Endothelial cell of umbilical vein (primary cell): ENCODE data around the gene TSHZ1. TPM values are rescaled to one million over a fixed set of nuclear protein-coding genes. Genes with fewer than 3 reads are reported as not detected.

ENCODE experiments used
- BruUV-seq: library from RNA; stranded (reverse); fragments of 400-500 nt; replicated peaks from 2 replicates; lab custom pipeline; 2021; lab: Mats Ljungman, UMichigan
- CTCF ChIA-PET: fragments of 300-600, 350-600 bp; sonication (Branson Sonifier 250); formaldehyde crosslinking; loops from one replicate; lab custom pipeline; 2021; ENCODE audit warnings: antibody characterized with exemption, inconsistent platforms; lab: Charles Lee
- POLR2A ChIA-PET: fragments of 300-600, 350-600 bp; sonication (Branson Sonifier 250); formaldehyde crosslinking; loops from one replicate; lab custom pipeline; 2021; ENCODE audit warnings: antibody characterized with exemption, inconsistent platforms; lab: Charles Lee
- DNase-seq: peaks from one replicate; pipeline ENCODE4 v3.0.0-alpha.2; 2011; ENCODE audit warnings: low read depth, low spot score
- FAIRE-seq: peaks from 2 replicates; lab custom pipeline; 2011; peaks lifted over from hg19 to GRCh38; lab: Jason Lieb, UNC
- H2AFZ ChIP-seq: 2 replicates; pipeline ENCODE4 v1.6.0; 2012; ENCODE audit warnings: low read depth, low read length, control low read depth, inconsistent platforms
- H3K27ac ChIP-seq: 2 replicates; pipeline ENCODE4 v1.5.1; 2011; ENCODE audit warnings: low read depth, mild to moderate bottlenecking, control low read depth, low read length, moderate library complexity; ENCODE audit not compliant: insufficient read depth
- H3K27me3 ChIP-seq, 2 experiments: 2 replicates each; pipeline versions ENCODE4 v1.6.0 to v1.6.1; 2011; ENCODE audit warnings: low read length in 2 of 2, mixed read lengths in 1 of 2; ENCODE audit not compliant: control insufficient read depth in 2 of 2, insufficient read depth in 2 of 2
- H3K36me3 ChIP-seq, 2 experiments: 2 replicates in 1 of 2; 3 replicates in 1 of 2; pipeline ENCODE4 v1.5.1; 2011; ENCODE audit warnings: low read length in 2 of 2, mild to moderate bottlenecking in 1 of 2, moderate library complexity in 1 of 2; ENCODE audit not compliant: control insufficient read depth in 2 of 2, insufficient read depth in 2 of 2; ENCODE audit errors: extremely low read depth in 1 of 2
- H3K4me1 ChIP-seq: 3 replicates; pipeline ENCODE4 v1.5.1; 2011; ENCODE audit warnings: mild to moderate bottlenecking, low read length; ENCODE audit not compliant: control insufficient read depth, insufficient read depth; ENCODE audit errors: extremely low read depth
- H3K4me2 ChIP-seq: 2 replicates; pipeline ENCODE4 v1.6.1; 2011; ENCODE audit warnings: low read length, control low read depth, mixed read lengths; ENCODE audit not compliant: insufficient read depth
- H3K4me3 ChIP-seq, 3 experiments: fragments of 200-600 bp in 1 of 3; sonication (generic), shearing (Covaris generic) in 1 of 3; replicated peaks in 1 of 3; 2 replicates each; pipeline ENCODE4 v1.5.1; 2011 to 2016; ENCODE audit warnings: control low read depth in 3 of 3, low read length in 3 of 3, mild to moderate bottlenecking in 2 of 3, inconsistent platforms in 1 of 3, low read depth in 1 of 3, moderate library complexity in 1 of 3; ENCODE audit not compliant: insufficient read depth in 1 of 3
- H3K79me2 ChIP-seq: 2 replicates; pipeline ENCODE4 v1.6.0; 2012; ENCODE audit warnings: low read length, inconsistent platforms; ENCODE audit not compliant: control insufficient read depth, insufficient read depth
- H3K9ac ChIP-seq: replicated peaks from 2 replicates; pipeline ENCODE3; 2011; ENCODE audit warnings: low read length, control low read depth; ENCODE audit not compliant: insufficient read depth; ENCODE audit errors: extremely low read depth
- H3K9me1 ChIP-seq: replicated peaks from 3 replicates; pipeline ENCODE4 v1.6.0; 2011; ENCODE audit warnings: mild to moderate bottlenecking, low read length; ENCODE audit not compliant: control insufficient read depth, insufficient read depth; ENCODE audit errors: extremely low read depth
- H3K9me3 ChIP-seq: replicated peaks from 2 replicates; pipeline ENCODE4 v1.5.1; 2012; ENCODE audit warnings: low read length, inconsistent platforms; ENCODE audit not compliant: control insufficient read depth, insufficient read depth
- H4K20me1 ChIP-seq: replicated peaks from 2 replicates; pipeline ENCODE3; 2011; ENCODE audit warnings: mild to moderate bottlenecking, low read length; ENCODE audit not compliant: control insufficient read depth, insufficient read depth; ENCODE audit errors: extremely low read depth
- CTCF ChIP-seq, 2 donors: IDR thresholded peaks; 1 replicate in 1 of 2; 2 replicates in 1 of 2; pipeline ENCODE4 v1.5.1; 2011; ENCODE audit warnings: low read length in 2 of 2, mild to moderate bottlenecking in 2 of 2, moderate library complexity in 2 of 2, control low read depth in 1 of 2, inconsistent platforms in 1 of 2, low read depth in 1 of 2; ENCODE audit not compliant: insufficient read depth in 1 of 2; ENCODE audit errors: extremely low read depth in 1 of 2
- EZH2 ChIP-seq: IDR thresholded peaks from 2 replicates; pipeline ENCODE4 v1.6.1; 2012; ENCODE audit warnings: borderline replicate concordance, low read depth, mild to moderate bottlenecking, moderate library complexity, low read length, inconsistent platforms; ENCODE audit not compliant: severe bottlenecking
- FOS ChIP-seq: IDR thresholded peaks from 2 replicates; pipeline ENCODE4 v1.6.1; 2011; ENCODE audit warnings: mild to moderate bottlenecking, low read length, moderate library complexity, borderline replicate concordance; ENCODE audit not compliant: insufficient read depth
- GATA2 ChIP-seq: IDR thresholded peaks from 2 replicates; pipeline ENCODE4 v1.7.0; 2011; ENCODE audit warnings: low read depth, mild to moderate bottlenecking, moderate library complexity, mixed read lengths, low read length; ENCODE audit not compliant: insufficient read length, insufficient read depth
- JUN ChIP-seq: IDR thresholded peaks from 2 replicates; pipeline ENCODE4 v1.6.1; 2011; ENCODE audit warnings: borderline replicate concordance, low read depth; ENCODE audit not compliant: insufficient read length, insufficient read depth
- MAX ChIP-seq: IDR thresholded peaks from 2 replicates; pipeline ENCODE4 v1.6.1; 2011; ENCODE audit not compliant: insufficient read depth, insufficient read length
- MYC ChIP-seq: IDR thresholded peaks from one replicate; pipeline ENCODE4 v1.6.1; 2011; ENCODE audit warnings: mild to moderate bottlenecking, low read depth, low read length
- POLR2A ChIP-seq: IDR thresholded peaks from 2 replicates; pipeline ENCODE4 v1.6.1; 2012; ENCODE audit warnings: low read depth, mild to moderate bottlenecking, control low read depth, low read length
- POLR2AphosphoS5 ChIP-seq: IDR thresholded peaks from 2 replicates; pipeline ENCODE4 v1.6.1; 2012; ENCODE audit warnings: low read depth, mild to moderate bottlenecking, control low read depth, low read length, moderate library complexity; ENCODE audit not compliant: insufficient read depth
- dilution Hi-C: fragments of 300-500 bp; cut with MboI; formaldehyde crosslinking; loops from one replicate; pipeline ENCODE4 v1.15.0; 2019; ENCODE audit warnings: low sequenced_read_pairs; ENCODE audit not compliant: extremely low pct_ligation_motif_present
- intact Hi-C: fragments of 100-400 bp; cut with micrococcal nuclease; formaldehyde crosslinking; loops from one replicate; pipeline ENCODE4 v1.10.0; 2022
- polyA plus RNA-seq, 4 experiments: library from polyadenylated mRNA; depleted of rRNA in 3 of 4; stranded (reverse) in 3 of 4; unstranded in 1 of 4; fragments of >200 nt; gene quantifications; 2 replicates each; pipeline versions ENCODE4 v1.2.1 to v1.2.3, GENCODE V29; 2011 to 2012; ENCODE audit warnings: missing spikeins in 1 of 4
- total RNA-seq: library from RNA; stranded (reverse); gene quantifications from 2 replicates; pipeline ENCODE4 v1.2.3, GENCODE V29; 2021

The TSHZ1 gene
- total and polyA plus RNA-seq, 2 donors (not counting 3 experiments of a cell fraction or from before 2014, with no cell fraction given) = 4.2 to 10.2 TPM

GRCh38 chr18:75336767-75337166, 126.2 kb downstream of the TSHZ1 start:
- H3K9me1 ChIP-seq = no peaks in the 10 kb centered on the region
- CTCF ChIA-PET = no interaction called here
- intact Hi-C loops = no loop called here
- H2AFZ ChIP-seq = no peak overlapping the region
- H3K4me2 ChIP-seq = no peak overlapping the region
- no peaks in the 10 kb centered on the region for H3K79me2 ChIP-seq
- no peak overlapping the region for H3K4me3 ChIP-seq
- BruUV-seq = no TSS peak
- dilution Hi-C loops = no loop called here
- H3K9ac ChIP-seq = no peak overlapping the region
- DNase-seq = no peak
- no peaks in the 10 kb centered on the region for H3K36me3 ChIP-seq
- H4K20me1 ChIP-seq = no peaks in the 10 kb centered on the region
- no peaks in the 10 kb centered on the region for H3K9me3 ChIP-seq
- no peak overlapping the region for H3K27ac ChIP-seq
- no peaks in the 10 kb centered on the region for H3K4me1 ChIP-seq
- POLR2A ChIA-PET = no interaction called here
- no peak for TF ChIP-seq FOS
- FAIRE-seq = no peak
- no peaks in the 10 kb centered on the region for H3K27me3 ChIP-seq

GRCh38 chr18:75337348-75337747, 126.8 kb downstream of the TSHZ1 start:
- no peaks in the 10 kb centered on the region for H3K27me3 ChIP-seq
- BruUV-seq = no TSS peak
- H3K9me3 ChIP-seq = no peaks in the 10 kb centered on the region
- intact Hi-C loops = no loop called here
- POLR2A ChIA-PET = no interaction called here
- H3K79me2 ChIP-seq = no peaks in the 10 kb centered on the region
- H2AFZ ChIP-seq = no peak overlapping the region
- no peak for TF ChIP-seq POLR2AphosphoS5
- TF ChIP-seq JUN = no peak
- TF ChIP-seq CTCF (IDR thresholded peaks at IDR 0.05; ENCODE audit: extremely low read depth in 1 of 2, insufficient read depth in 1 of 2, low read depth in 1 of 2, low read length in 2 of 2) = no peak
- TF ChIP-seq MAX = no peak
- TF ChIP-seq GATA2 = no peak
- no peak for TF ChIP-seq EZH2
- no peak for TF ChIP-seq MYC
- no peak for TF ChIP-seq POLR2A
- TF ChIP-seq FOS = no peak
- no peak overlapping the region for H3K9ac ChIP-seq
- no peaks in the 10 kb centered on the region for H3K9me1 ChIP-seq
- no peak for DNase-seq
- H3K27ac ChIP-seq = no peak overlapping the region
- no peaks in the 10 kb centered on the region for H3K36me3 ChIP-seq
- no peaks in the 10 kb centered on the region for H4K20me1 ChIP-seq
- dilution Hi-C loops = no loop called here
- H3K4me2 ChIP-seq = no peak overlapping the region
- no peaks in the 10 kb centered on the region for H3K4me1 ChIP-seq
- CTCF ChIA-PET = no interaction called here
- no peak for FAIRE-seq
- H3K4me3 ChIP-seq = no peak overlapping the region
